ENCODE results near the gene DRC1. TPM values are rescaled to one million over a fixed set of nuclear protein-coding genes. Genes with fewer than 3 reads are reported as not detected.

The DRC1 gene
- total and polyA plus RNA-seq, 7 experiments from 2014 or later, result 0.29 TPM; not detected in 6

DNA sequence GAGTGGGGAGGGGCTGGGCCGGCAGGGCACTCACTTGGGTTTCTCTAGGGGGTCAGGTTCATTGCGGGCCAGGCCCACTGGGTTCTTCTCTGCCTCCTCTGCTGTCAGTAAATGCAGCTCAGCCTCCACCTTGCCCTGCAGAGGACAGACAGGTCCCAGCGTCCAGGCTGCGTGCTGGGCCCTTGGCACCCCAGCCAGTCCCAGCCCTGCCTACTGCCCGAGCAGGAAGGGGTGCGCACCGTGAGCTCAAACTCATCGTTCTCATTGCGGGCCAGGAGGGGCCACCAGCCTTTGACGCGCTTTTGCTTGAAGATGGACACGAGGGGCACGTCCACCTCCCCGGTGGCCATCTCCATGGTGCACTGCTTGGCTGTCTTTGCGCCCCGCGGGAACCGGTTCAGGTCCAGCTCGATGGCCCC, 58.9 kb downstream of the DRC1 start:
- Histone ChIP-seq H3K4me1 (ENCODE audit: control insufficient read depth in 2 of 2, insufficient read depth in 2 of 2, low read length in 2 of 2) (no peaks in the 10 kb centered on the region), H3K27ac (ENCODE audit: low read depth, low read length) (no peak overlapping the region), H3K36me3 (ENCODE audit: control insufficient read depth in 2 of 3, insufficient read depth in 3 of 3, low read length in 3 of 3) (no peaks in the 10 kb centered on the region), H3K4me3 (ENCODE audit: low read length) (no peak overlapping the region), H3K9me3 (ENCODE audit: control insufficient read depth in 2 of 3, low read length in 3 of 3) (no peaks in the 10 kb centered on the region), H3K27me3 (ENCODE audit: control insufficient read depth in 2 of 2, insufficient read depth in 2 of 2, low read length in 2 of 2) (no peaks in the 10 kb centered on the region)
- Mint-ChIP-seq H3K27me3 (no peaks in the 10 kb centered on the region), H3K9me3 (no peaks in the 10 kb centered on the region), H3K27ac (no peak overlapping the region), H3K4me3 (no peak overlapping the region), H3K36me3 (peaks cover 0 to 2% (median 0%) of the 10 kb centered on the region in 5 donors), H3K4me1 (peaks cover 0 to 2% (median 0%) of the 10 kb centered on the region in 7 donors)
- POLR2A ChIA-PET, result no interaction called here
- intact Hi-C loops (cut with micrococcal nuclease), result no loop called here
- DNase-seq, result no peak
- CTCF ChIA-PET, result no interaction called here
- ATAC-seq, result no peak

DNA sequence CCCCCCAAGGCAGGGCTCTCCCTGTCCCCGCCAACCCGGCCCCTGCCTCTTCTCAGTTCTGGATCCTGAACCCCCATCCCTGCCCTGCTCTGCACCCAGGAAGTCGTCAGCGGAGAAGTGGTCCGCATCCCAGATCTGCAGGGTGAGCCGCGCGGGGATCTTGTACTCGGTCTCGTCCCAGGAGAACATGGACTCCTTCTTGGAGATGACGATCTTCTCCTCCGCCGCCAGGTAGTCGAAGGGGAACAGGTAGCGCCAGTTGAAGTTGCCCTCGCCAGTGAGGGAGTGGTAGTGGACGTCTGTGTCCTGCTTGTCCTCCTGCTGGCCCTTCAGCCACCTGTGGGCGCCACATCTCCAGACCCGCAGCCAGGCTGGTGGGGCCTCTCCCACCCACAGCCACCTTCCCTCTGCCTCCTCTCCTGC, 59.9 kb downstream of the DRC1 start:
- H3K36me3 Mint-ChIP-seq, result peaks cover 0 to 2% (median 0%) of the 10 kb centered on the region in 5 donors
- no peaks in the 10 kb centered on the region for H3K9me3 ChIP-seq (ENCODE audit: control insufficient read depth in 2 of 3, low read length in 3 of 3)
- POLR2A ChIA-PET, result no interaction called here
- intact Hi-C loops (cut with micrococcal nuclease), result no loop called here
- H3K4me3 ChIP-seq (ENCODE audit: low read length), result no peak overlapping the region
- H3K27me3 Mint-ChIP-seq, result no peaks in the 10 kb centered on the region
- no peaks in the 10 kb centered on the region for H3K36me3 ChIP-seq (ENCODE audit: control insufficient read depth in 2 of 3, insufficient read depth in 3 of 3, low read length in 3 of 3)
- H3K4me1 Mint-ChIP-seq, result no peaks in the 10 kb centered on the region
- no peak for DNase-seq
- H3K9me3 Mint-ChIP-seq, result no peaks in the 10 kb centered on the region
- no peaks in the 10 kb centered on the region for H3K4me1 ChIP-seq (ENCODE audit: control insufficient read depth in 2 of 2, insufficient read depth in 2 of 2, low read length in 2 of 2)
- no peak overlapping the region for H3K27ac ChIP-seq (ENCODE audit: low read depth, low read length)
- H3K27ac Mint-ChIP-seq, result no peak overlapping the region
- H3K27me3 ChIP-seq (ENCODE audit: control insufficient read depth in 2 of 2, insufficient read depth in 2 of 2, low read length in 2 of 2), result no peaks in the 10 kb centered on the region
- CTCF ChIA-PET, result no interaction called here
- no peak overlapping the region for H3K4me3 Mint-ChIP-seq
- ATAC-seq, result no peak

DNA sequence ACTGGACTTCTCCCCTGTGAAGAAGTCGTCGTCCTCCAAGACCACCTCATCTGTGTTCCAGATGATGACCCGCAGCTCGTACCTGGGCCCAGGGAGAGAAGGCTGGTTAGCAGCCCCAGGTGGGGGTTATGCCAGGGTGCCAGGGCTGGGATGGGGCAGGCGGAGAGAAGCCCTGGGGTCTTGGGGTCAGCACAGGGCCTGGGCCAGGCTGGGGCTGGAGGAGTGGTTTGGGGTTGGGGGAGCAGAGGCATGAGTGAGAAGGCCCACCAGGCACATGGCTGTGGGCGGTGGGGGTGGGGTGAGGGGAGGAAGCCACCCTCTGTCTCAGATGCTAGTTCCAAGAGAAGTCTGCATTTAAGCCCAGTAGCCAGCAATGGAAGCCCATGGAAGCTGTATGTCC, 60.4 kb downstream of the DRC1 start:
- DNase-seq, result no peak
- intact Hi-C loops (cut with micrococcal nuclease), result no loop called here
- no peak overlapping the region for H3K27ac ChIP-seq (ENCODE audit: low read depth, low read length)
- H3K27me3 ChIP-seq (ENCODE audit: control insufficient read depth in 2 of 2, insufficient read depth in 2 of 2, low read length in 2 of 2), result no peaks in the 10 kb centered on the region
- Mint-ChIP-seq H3K4me1 (no peaks in the 10 kb centered on the region), H3K27ac (no peak overlapping the region), H3K4me3 (no peak overlapping the region), H3K36me3 (peaks cover 0 to 2% (median 0%) of the 10 kb centered on the region in 5 donors), H3K9me3 (no peaks in the 10 kb centered on the region), H3K27me3 (no peaks in the 10 kb centered on the region)
- ATAC-seq, result no peak
- POLR2A ChIA-PET, result no interaction called here
- H3K4me1 ChIP-seq (ENCODE audit: control insufficient read depth in 2 of 2, insufficient read depth in 2 of 2, low read length in 2 of 2), result no peaks in the 10 kb centered on the region
- no peaks in the 10 kb centered on the region for H3K9me3 ChIP-seq (ENCODE audit: control insufficient read depth in 2 of 3, low read length in 3 of 3)
- H3K36me3 ChIP-seq (ENCODE audit: control insufficient read depth in 2 of 3, insufficient read depth in 3 of 3, low read length in 3 of 3), result no peaks in the 10 kb centered on the region
- no peak overlapping the region for H3K4me3 ChIP-seq (ENCODE audit: low read length)
- CTCF ChIA-PET, result no interaction called here

DNA sequence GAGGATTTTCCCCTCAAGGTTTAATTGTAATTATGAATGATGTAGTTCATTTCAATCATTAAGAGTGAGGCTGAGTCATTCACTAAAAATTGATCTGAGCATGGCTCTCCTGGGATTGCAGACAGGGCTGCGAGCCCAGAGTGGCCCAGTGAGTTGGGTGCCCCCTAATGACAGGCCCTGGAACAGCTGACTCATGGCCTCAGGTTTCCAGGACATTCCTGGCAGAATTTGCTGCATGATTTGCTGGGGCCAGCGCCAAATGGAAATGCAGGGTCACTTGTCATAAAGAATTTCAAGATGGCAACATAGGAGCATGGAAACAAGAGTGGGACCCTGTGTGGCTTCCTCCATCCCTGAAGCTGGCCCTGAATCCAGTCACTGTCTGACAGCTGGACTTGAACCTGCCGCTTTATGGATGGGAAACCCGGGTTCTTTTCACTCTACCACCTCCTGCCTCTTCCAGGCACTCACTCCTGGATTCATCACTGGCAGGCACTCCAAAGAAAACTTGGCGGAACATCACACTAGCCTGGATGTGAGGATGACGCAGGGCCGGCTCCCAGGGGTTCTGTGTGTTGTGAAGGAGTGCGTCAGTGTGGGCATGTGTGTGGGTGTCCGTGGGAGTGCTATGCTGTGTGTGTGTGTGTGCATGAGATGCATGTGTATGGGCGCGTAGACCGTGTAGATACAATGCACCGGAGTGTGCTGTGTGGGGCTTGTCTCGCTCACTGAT, 61.0 kb downstream of the DRC1 start:
- no peaks in the 10 kb centered on the region for H3K4me1 Mint-ChIP-seq
- no peak overlapping the region for H3K27ac ChIP-seq (ENCODE audit: low read depth, low read length)
- CTCF ChIA-PET, result no interaction called here
- ATAC-seq, result no peak
- DNase-seq, result no peak
- H3K36me3 Mint-ChIP-seq, result peaks cover 0 to 2% (median 0%) of the 10 kb centered on the region in 5 donors
- H3K27ac Mint-ChIP-seq, result no peak overlapping the region
- no peaks in the 10 kb centered on the region for H3K27me3 Mint-ChIP-seq
- H3K27me3 ChIP-seq (ENCODE audit: control insufficient read depth in 2 of 2, insufficient read depth in 2 of 2, low read length in 2 of 2), result no peaks in the 10 kb centered on the region
- no peak overlapping the region for H3K4me3 Mint-ChIP-seq
- no peaks in the 10 kb centered on the region for H3K9me3 Mint-ChIP-seq
- no peak overlapping the region for H3K4me3 ChIP-seq (ENCODE audit: low read length)
- no peaks in the 10 kb centered on the region for H3K9me3 ChIP-seq (ENCODE audit: control insufficient read depth in 2 of 3, low read length in 3 of 3)
- H3K36me3 ChIP-seq (ENCODE audit: control insufficient read depth in 2 of 3, insufficient read depth in 3 of 3, low read length in 3 of 3), result no peaks in the 10 kb centered on the region
- no peaks in the 10 kb centered on the region for H3K4me1 ChIP-seq (ENCODE audit: control insufficient read depth in 2 of 2, insufficient read depth in 2 of 2, low read length in 2 of 2)
- intact Hi-C loops (cut with micrococcal nuclease), result no loop called here
- POLR2A ChIA-PET, result no interaction called here

DNA sequence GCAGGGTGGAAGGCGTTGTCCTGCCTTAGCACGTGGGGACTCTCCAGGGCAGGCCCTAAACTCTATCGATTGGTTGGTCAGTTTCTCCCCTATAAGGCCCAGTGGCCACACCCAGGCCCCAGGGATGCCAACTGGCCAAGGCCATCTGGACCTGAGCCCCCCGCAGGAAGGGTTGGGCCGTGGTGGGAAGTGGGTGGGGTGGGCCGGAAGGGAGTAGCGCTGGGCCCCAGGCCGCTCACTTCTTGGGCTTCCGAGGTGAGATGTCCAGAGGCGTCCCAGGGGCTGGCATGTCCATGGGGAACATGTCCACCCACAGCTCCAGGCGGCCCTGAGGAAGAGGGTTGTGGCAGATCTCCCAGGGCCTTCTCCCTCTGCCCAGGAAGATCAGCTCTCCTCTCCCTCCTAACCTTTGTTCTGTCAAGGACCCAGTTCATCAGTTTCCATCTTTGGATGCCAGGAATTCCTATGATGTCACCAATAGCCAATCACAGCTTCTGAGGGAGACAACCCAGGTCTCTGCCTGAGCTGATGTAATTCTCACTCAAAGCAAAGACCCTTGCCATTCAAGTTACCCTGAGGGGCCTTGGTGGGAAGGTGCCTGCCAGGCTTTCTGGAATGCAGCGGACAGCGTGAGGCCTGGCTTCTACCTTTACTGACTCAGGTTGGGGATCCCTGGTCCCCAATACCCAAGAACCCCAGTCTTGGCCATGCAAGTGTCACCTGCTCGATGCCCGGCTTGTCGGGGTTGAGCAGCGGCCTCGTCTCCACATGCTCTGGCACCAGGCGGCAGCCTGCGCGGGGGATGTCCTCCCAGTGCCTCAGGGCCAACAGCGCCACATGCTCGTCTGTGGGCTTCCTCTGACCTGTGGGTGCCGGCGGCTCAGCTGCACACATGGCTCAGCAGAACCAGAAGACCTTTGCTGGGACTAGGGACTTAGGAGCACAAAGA, 61.8 kb downstream of the DRC1 start:
- CTCF ChIA-PET, result interaction anchor here (0.6 kb wide), 1 partner anchor 444 kb away, joined by 5 read pairs; no protein-coding TSS in a partner anchor
- no peak overlapping the region for H3K27ac ChIP-seq (ENCODE audit: low read depth, low read length)
- Mint-ChIP-seq H3K4me3 (no peak overlapping the region), H3K4me1 (no peaks in the 10 kb centered on the region), H3K27me3 (no peaks in the 10 kb centered on the region), H3K27ac (no peak overlapping the region), H3K9me3 (peaks cover 0 to 1% (median 0%) of the 10 kb centered on the region in 11 donors), H3K36me3 (peaks cover 0 to 2% (median 0%) of the 10 kb centered on the region in 5 donors)
- no peaks in the 10 kb centered on the region for H3K36me3 ChIP-seq (ENCODE audit: control insufficient read depth in 2 of 3, insufficient read depth in 3 of 3, low read length in 3 of 3)
- DNase-seq (no peak), ATAC-seq (no peak)
- H3K9me3 ChIP-seq (ENCODE audit: control insufficient read depth in 2 of 3, low read length in 3 of 3), result no peaks in the 10 kb centered on the region
- intact Hi-C loops (cut with micrococcal nuclease), result no loop called here
- H3K4me3 ChIP-seq (ENCODE audit: low read length), result no peak overlapping the region
- no peaks in the 10 kb centered on the region for H3K4me1 ChIP-seq (ENCODE audit: control insufficient read depth in 2 of 2, insufficient read depth in 2 of 2, low read length in 2 of 2)
- POLR2A ChIA-PET, result no interaction called here
- H3K27me3 ChIP-seq (ENCODE audit: control insufficient read depth in 2 of 2, insufficient read depth in 2 of 2, low read length in 2 of 2), result no peaks in the 10 kb centered on the region

DNA sequence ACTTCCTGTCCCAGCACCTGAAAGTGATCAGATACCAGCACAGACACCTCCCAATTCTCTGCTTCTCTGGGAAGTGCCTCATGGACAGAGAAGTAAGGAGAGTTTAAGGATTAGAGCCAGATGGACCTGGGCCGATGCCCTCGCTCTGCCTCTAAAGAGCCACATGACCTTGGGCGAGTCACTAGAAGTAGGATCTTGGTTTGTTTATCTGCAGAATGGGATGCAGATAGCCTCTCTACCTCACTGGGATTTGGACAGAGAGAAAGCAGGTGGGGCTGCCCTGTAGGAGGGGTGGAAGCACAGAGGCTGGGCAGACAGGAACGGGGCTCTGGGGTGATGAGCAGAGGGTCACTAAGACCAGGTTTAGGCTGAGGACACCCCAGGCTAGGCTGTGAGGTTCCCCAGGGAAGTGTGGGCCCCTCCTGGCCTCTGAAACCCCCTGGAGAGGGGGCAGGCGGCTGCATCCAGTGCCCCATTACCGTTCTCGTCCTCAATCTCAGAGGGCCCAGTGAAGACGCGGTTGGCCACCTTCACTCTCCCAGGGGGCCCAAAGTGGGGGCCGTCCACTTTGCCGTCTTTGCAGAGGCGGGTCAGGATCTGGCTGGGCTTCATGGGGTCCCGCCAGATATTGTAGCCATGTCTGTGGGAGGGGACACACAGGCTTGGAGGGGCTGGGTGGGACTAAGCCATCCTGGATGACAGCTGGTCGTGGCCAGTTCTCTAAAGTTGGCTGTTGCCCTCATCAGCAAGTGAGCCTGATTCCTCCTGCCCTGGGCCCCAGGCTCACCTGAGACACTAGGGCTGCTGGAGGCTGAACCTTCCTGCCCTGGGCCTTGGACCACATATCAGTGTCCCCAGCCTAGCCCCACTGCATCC, 62.9 kb downstream of the DRC1 start:
- Mint-ChIP-seq H3K9me3 (peaks cover 0 to 7% (median 5%) of the 10 kb centered on the region in 11 donors), H3K27me3 (no peaks in the 10 kb centered on the region), H3K4me3 (no peak overlapping the region), H3K36me3 (peaks cover 0 to 11% (median 0%) of the 10 kb centered on the region in 5 donors), H3K27ac (no peak overlapping the region), H3K4me1 (no peaks in the 10 kb centered on the region)
- ChIA-PET CTCF (no interaction called here), POLR2A (no interaction called here)
- no peak for DNase-seq
- no peak overlapping the region for H3K27ac ChIP-seq (ENCODE audit: low read depth, low read length)
- no peaks in the 10 kb centered on the region for H3K36me3 ChIP-seq (ENCODE audit: control insufficient read depth in 2 of 3, insufficient read depth in 3 of 3, low read length in 3 of 3)
- intact Hi-C loops (cut with micrococcal nuclease), result loop anchor here (5.0 kb wide), 2 partner anchors 132 to 292 kb away; partner anchors contain the start of gene GAREM2 (in 1 of the 2)
- no peaks in the 10 kb centered on the region for H3K4me1 ChIP-seq (ENCODE audit: control insufficient read depth in 2 of 2, insufficient read depth in 2 of 2, low read length in 2 of 2)
- H3K9me3 ChIP-seq (ENCODE audit: control insufficient read depth in 2 of 3, low read length in 3 of 3), result peaks cover 0 to 5% (median 0%) of the 10 kb centered on the region in 3 experiments
- ATAC-seq, result no peak
- no peaks in the 10 kb centered on the region for H3K27me3 ChIP-seq (ENCODE audit: control insufficient read depth in 2 of 2, insufficient read depth in 2 of 2, low read length in 2 of 2)
- no peak overlapping the region for H3K4me3 ChIP-seq (ENCODE audit: low read length)
